ENCODE measurements around the gene PFDN4.

DNA sequence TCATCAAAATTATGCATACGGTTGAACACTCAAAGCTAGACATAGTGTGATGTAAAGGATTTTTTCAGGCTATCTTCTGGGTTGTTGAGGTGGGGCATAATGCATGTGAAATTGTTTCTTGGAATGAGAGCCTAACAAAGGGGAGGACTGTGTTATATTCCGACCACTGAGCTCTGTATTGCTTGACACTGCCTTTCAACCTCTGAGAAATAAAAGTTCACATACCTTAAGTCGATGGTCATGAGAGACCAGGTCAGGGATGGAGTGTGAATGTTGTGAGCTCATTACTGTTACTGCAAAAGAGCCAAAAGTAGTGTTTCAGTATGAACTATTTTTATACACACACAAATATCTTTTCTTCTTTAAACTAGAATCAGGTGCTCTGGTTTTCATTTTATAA, 5.0 kb downstream of the PFDN4 start:
- TF ChIP-seq CREB1 (CRISPR knock-in tag; IDR thresholded peaks at IDR 0.05) (no peak), TEAD4 (CRISPR knock-in tag; IDR thresholded peaks at IDR 0.05) (no peak), FOXP1 (CRISPR knock-in tag; IDR thresholded peaks at IDR 0.05; ENCODE audit: borderline replicate concordance) (no peak), ESRRA (CRISPR knock-in tag; IDR thresholded peaks at IDR 0.05; ENCODE audit: borderline replicate concordance) (no peak), RELA (CRISPR knock-in tag; IDR thresholded peaks at IDR 0.05; ENCODE audit: borderline replicate concordance) (no peak), ZNF263 (CRISPR knock-in tag; IDR thresholded peaks at IDR 0.05; ENCODE audit: low read depth) (no peak)
- TF ChIP-seq, protein P1, sequence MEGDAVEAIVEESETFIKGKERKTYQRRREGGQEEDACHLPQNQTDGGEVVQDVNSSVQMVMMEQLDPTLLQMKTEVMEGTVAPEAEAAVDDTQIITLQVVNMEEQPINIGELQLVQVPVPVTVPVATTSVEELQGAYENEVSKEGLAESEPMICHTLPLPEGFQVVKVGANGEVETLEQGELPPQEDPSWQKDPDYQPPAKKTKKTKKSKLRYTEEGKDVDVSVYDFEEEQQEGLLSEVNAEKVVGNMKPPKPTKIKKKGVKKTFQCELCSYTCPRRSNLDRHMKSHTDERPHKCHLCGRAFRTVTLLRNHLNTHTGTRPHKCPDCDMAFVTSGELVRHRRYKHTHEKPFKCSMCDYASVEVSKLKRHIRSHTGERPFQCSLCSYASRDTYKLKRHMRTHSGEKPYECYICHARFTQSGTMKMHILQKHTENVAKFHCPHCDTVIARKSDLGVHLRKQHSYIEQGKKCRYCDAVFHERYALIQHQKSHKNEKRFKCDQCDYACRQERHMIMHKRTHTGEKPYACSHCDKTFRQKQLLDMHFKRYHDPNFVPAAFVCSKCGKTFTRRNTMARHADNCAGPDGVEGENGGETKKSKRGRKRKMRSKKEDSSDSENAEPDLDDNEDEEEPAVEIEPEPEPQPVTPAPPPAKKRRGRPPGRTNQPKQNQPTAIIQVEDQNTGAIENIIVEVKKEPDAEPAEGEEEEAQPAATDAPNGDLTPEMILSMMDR (IDR thresholded peaks at IDR 0.05): no peak
- TF ChIP-seq, protein P2, sequence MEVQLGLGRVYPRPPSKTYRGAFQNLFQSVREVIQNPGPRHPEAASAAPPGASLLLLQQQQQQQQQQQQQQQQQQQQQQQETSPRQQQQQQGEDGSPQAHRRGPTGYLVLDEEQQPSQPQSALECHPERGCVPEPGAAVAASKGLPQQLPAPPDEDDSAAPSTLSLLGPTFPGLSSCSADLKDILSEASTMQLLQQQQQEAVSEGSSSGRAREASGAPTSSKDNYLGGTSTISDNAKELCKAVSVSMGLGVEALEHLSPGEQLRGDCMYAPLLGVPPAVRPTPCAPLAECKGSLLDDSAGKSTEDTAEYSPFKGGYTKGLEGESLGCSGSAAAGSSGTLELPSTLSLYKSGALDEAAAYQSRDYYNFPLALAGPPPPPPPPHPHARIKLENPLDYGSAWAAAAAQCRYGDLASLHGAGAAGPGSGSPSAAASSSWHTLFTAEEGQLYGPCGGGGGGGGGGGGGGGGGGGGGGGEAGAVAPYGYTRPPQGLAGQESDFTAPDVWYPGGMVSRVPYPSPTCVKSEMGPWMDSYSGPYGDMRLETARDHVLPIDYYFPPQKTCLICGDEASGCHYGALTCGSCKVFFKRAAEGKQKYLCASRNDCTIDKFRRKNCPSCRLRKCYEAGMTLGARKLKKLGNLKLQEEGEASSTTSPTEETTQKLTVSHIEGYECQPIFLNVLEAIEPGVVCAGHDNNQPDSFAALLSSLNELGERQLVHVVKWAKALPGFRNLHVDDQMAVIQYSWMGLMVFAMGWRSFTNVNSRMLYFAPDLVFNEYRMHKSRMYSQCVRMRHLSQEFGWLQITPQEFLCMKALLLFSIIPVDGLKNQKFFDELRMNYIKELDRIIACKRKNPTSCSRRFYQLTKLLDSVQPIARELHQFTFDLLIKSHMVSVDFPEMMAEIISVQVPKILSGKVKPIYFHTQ (CRISPR knock-in tag; IDR thresholded peaks at IDR 0.05): no peak
- TF ChIP-seq, protein P3, sequence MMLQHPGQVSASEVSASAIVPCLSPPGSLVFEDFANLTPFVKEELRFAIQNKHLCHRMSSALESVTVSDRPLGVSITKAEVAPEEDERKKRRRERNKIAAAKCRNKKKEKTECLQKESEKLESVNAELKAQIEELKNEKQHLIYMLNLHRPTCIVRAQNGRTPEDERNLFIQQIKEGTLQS (CRISPR knock-in tag; conservative IDR thresholded peaks at IDR 0.05): no peak
- TF ChIP-seq, protein P4, sequence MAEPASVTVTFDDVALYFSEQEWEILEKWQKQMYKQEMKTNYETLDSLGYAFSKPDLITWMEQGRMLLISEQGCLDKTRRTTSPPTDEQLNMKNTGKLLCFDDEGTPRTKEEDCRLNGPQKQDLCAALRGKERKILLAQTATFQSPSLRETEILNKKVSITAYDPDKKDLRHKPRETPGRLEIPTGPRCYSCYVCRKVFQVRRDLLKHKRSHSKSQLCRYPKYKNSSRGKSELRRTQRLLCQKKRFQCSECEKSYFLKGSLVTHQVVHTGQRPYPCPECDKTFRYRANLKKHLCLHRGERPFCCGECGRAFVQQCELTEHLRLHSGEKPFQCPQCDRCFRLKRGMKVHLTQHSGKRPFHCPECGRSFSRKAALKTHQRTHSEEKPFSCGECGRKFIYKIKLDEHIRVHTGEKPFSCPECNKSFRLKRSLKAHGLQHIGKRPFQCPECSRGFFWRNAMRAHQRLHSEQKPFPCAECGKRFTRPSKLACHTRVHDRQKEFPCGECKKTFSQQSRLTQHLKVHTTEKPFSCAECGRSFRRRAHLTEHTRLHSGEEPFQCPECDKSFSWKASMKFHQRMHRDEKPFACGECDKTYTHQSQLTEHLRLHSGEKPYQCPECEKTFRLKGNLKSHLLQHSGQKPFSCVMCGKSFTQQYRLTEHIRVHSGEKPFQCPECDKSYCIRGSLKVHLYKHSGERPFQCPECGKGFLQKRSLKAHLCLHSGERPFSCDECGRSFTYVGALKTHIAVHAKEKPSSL (CRISPR knock-in tag; conservative IDR thresholded peaks at IDR 0.05): no peak
- TF ChIP-seq, protein P5, sequence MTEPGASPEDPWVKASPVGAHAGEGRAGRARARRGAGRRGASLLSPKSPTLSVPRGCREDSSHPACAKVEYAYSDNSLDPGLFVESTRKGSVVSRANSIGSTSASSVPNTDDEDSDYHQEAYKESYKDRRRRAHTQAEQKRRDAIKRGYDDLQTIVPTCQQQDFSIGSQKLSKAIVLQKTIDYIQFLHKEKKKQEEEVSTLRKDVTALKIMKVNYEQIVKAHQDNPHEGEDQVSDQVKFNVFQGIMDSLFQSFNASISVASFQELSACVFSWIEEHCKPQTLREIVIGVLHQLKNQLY (CRISPR knock-in tag; IDR thresholded peaks at IDR 0.05): no peak

Measured in WTC11 (cell line).